ENCODE results near the gene MBNL2. TPM values are rescaled to one million over a fixed set of nuclear protein-coding genes. Genes with fewer than 3 reads are reported as not detected.

MBNL2 gene
- total RNA-seq, 1 experiment from 2014 or later = 17.8 TPM

DNA sequence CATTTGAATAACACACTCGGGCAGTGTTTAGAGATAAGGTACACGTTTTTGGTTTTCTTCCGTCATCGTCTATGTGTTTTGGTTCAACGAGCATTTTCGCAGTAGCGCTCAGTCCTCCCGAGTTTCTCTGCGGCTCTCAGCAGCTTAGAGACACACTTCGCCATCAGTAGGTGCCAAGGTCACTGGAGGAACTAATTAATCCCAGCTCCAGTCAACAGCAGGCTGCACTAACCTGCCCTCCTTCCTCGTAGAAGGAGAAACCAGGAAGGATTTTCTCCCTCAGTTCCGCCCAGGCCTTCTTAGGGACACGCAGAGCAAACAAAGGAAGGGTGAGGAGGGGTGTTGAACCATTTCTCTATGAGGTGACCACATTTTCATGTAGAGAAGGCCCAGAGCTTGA, 12.6 kb downstream of the MBNL2 start:
- Histone ChIP-seq H3K27me3 (ENCODE audit: low read length) (no peaks in the 10 kb centered on the region), H3K4me2 (ENCODE audit: low read length) (no peak overlapping the region), H3K79me2 (ENCODE audit: low read length) (no peaks in the 10 kb centered on the region), H3K4me3 (ENCODE audit: low read length) (no peak overlapping the region), H3K27ac (ENCODE audit: low read length) (no peak overlapping the region), H3K9me3 (ENCODE audit: low read length) (no peaks in the 10 kb centered on the region), H3K4me1 (ENCODE audit: insufficient read depth, low read length) (no peaks in the 10 kb centered on the region), H4K20me1 (ENCODE audit: low read length) (no peaks in the 10 kb centered on the region), H3F3A (ENCODE audit: low read length, unreplicated experiment) (no peaks in the 10 kb centered on the region), H3K9ac (ENCODE audit: low read length) (no peak overlapping the region), H3K9me2 (replicated peaks; ENCODE audit: low read length) (no peaks in the 10 kb centered on the region), H2AFZ (ENCODE audit: low read length) (no peak overlapping the region), H3K36me3 (ENCODE audit: low read depth, low read length) (no peaks in the 10 kb centered on the region)
- ATAC-seq = no peak
- TF ChIP-seq, protein P1, sequence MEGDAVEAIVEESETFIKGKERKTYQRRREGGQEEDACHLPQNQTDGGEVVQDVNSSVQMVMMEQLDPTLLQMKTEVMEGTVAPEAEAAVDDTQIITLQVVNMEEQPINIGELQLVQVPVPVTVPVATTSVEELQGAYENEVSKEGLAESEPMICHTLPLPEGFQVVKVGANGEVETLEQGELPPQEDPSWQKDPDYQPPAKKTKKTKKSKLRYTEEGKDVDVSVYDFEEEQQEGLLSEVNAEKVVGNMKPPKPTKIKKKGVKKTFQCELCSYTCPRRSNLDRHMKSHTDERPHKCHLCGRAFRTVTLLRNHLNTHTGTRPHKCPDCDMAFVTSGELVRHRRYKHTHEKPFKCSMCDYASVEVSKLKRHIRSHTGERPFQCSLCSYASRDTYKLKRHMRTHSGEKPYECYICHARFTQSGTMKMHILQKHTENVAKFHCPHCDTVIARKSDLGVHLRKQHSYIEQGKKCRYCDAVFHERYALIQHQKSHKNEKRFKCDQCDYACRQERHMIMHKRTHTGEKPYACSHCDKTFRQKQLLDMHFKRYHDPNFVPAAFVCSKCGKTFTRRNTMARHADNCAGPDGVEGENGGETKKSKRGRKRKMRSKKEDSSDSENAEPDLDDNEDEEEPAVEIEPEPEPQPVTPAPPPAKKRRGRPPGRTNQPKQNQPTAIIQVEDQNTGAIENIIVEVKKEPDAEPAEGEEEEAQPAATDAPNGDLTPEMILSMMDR (conservative IDR thresholded peaks at IDR 0.05; ENCODE audit: low read depth, low read length) = no peak
- no peak for TF ChIP-seq EZH2phosphoT487 (IDR thresholded peaks at IDR 0.05; ENCODE audit: borderline replicate concordance, low read length)
- no peak for TF ChIP-seq EZH2 (IDR thresholded peaks at IDR 0.05; ENCODE audit: low read length, unreplicated experiment)
- no TSS peak for BruUV-seq (replicated peaks)
- intact Hi-C loops (cut with micrococcal nuclease) = no loop called here
- DNase-seq = no peak
- POLR2A ChIA-PET (ENCODE audit: unreplicated experiment) = no interaction called here
- CTCF ChIA-PET = no interaction called here

DNA sequence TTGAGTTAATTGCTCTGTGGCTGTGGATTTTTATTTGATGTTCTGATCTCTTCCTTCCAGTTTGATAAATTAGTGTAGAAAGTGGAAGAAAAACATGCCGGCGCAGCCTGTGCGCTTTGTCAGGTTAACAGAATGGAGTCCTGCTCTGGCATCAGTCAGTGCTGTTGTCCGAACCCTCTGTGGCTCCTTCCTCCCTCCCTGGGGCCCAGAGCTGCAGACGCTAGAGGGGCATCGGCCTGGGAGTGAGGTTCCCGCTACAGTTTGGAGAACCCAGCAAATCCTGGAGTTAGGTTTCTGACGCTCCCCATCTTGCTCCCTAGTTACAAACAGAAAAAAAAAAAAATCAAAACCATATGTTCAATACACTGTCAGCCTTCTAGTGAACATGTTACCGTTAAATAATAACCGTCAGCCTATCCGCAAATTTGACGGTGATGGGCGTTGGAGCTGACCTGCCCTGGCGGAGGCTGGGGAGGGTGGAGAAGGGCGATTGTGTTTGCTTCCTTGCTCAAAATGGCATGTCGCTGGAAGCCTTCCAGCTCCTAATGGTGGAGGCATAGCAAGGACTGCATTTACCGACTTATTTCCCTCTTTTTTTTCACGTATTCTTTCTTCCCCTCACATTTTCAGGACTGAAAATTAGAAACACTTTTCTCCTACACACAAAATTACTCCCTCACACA, 13.6 kb downstream of the MBNL2 start:
- Histone ChIP-seq H3K79me2 (ENCODE audit: low read length) (no peaks in the 10 kb centered on the region), H3K9ac (ENCODE audit: low read length) (no peak overlapping the region), H3K4me1 (ENCODE audit: insufficient read depth, low read length) (no peaks in the 10 kb centered on the region), H3K9me2 (replicated peaks; ENCODE audit: low read length) (no peaks in the 10 kb centered on the region), H3K27me3 (ENCODE audit: low read length) (no peaks in the 10 kb centered on the region), H3K9me3 (ENCODE audit: low read length) (no peaks in the 10 kb centered on the region), H3F3A (ENCODE audit: low read length, unreplicated experiment) (no peaks in the 10 kb centered on the region), H4K20me1 (ENCODE audit: low read length) (no peaks in the 10 kb centered on the region), H3K4me3 (ENCODE audit: low read length) (no peak overlapping the region), H3K27ac (ENCODE audit: low read length) (no peak overlapping the region), H3K36me3 (ENCODE audit: low read depth, low read length) (no peaks in the 10 kb centered on the region), H3K4me2 (ENCODE audit: low read length) (no peak overlapping the region), H2AFZ (ENCODE audit: low read length) (no peak overlapping the region)
- TF ChIP-seq EZH2phosphoT487 (IDR thresholded peaks at IDR 0.05; ENCODE audit: borderline replicate concordance, low read length) (no peak), EZH2 (IDR thresholded peaks at IDR 0.05; ENCODE audit: low read length, unreplicated experiment) (no peak)
- TF ChIP-seq, protein P1 (conservative IDR thresholded peaks at IDR 0.05; ENCODE audit: low read depth, low read length) = no peak
- no peak for ATAC-seq
- ChIA-PET POLR2A (ENCODE audit: unreplicated experiment) (no interaction called here), CTCF (no interaction called here)
- DNase-seq = no peak
- intact Hi-C loops (cut with micrococcal nuclease) = no loop called here
- BruUV-seq (replicated peaks) = no TSS peak

DNA sequence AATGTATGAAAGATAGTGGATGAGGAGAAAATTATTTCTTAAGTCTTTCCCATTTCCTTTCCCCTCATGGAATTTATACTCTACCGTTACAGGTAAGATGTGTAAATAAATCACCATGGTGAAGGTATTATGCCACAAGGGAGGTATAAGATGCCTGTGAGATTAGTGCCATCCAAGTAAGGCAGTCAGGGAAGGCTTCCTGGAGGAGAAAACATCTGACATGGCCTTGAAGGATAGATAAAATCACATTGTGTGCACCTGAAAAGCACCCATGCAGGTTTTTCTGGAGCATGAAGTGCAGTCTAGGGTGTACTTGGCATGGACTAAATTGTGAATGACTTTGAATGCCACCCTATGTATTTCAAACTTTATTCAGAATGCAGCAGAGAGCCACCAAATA, 15.3 kb downstream of the MBNL2 start:
- Histone ChIP-seq H3K9me2 (replicated peaks; ENCODE audit: low read length) (no peaks in the 10 kb centered on the region), H2AFZ (ENCODE audit: low read length) (no peak overlapping the region), H3K27ac (ENCODE audit: low read length) (no peak overlapping the region), H3K4me1 (ENCODE audit: insufficient read depth, low read length) (no peaks in the 10 kb centered on the region), H3K79me2 (ENCODE audit: low read length) (no peaks in the 10 kb centered on the region), H4K20me1 (ENCODE audit: low read length) (no peaks in the 10 kb centered on the region), H3K27me3 (ENCODE audit: low read length) (no peaks in the 10 kb centered on the region), H3F3A (ENCODE audit: low read length, unreplicated experiment) (no peaks in the 10 kb centered on the region), H3K9me3 (ENCODE audit: low read length) (no peaks in the 10 kb centered on the region), H3K9ac (ENCODE audit: low read length) (no peak overlapping the region), H3K4me2 (ENCODE audit: low read length) (no peak overlapping the region), H3K36me3 (ENCODE audit: low read depth, low read length) (no peaks in the 10 kb centered on the region), H3K4me3 (ENCODE audit: low read length) (no peak overlapping the region)
- TF ChIP-seq EZH2phosphoT487 (IDR thresholded peaks at IDR 0.05; ENCODE audit: borderline replicate concordance, low read length) = no peak
- TF ChIP-seq, protein P1 (conservative IDR thresholded peaks at IDR 0.05; ENCODE audit: low read depth, low read length) = no peak
- no peak for TF ChIP-seq EZH2 (IDR thresholded peaks at IDR 0.05; ENCODE audit: low read length, unreplicated experiment)
- no peak for ATAC-seq
- POLR2A ChIA-PET (ENCODE audit: unreplicated experiment) = no interaction called here
- DNase-seq = no peak
- no TSS peak for BruUV-seq (replicated peaks)
- CTCF ChIA-PET = no interaction called here
- intact Hi-C loops (cut with micrococcal nuclease) = no loop called here

Measured in PC-3 (cell line).